Peyer's patch (tissue), 4 donors: ENCODE data around the gene TRIM39. TPM values are rescaled to one million over a fixed set of nuclear protein-coding genes. Genes with fewer than 3 reads are reported as not detected.

Source experiments
- DNase-seq, 3 donors: peaks; one replicate each; pipeline ENCODE4 v3.0.0-alpha.2; 2017 to 2019
- H3K27ac ChIP-seq, 4 donors: fragments of 200-600 bp; sonication (generic); one replicate each; pipeline ENCODE4 v1.5.1; 2016 to 2019
- H3K27me3 ChIP-seq, 2 donors: fragments of 200-600 bp; sonication (generic); one replicate each; pipeline ENCODE4 v1.5.1; 2019
- H3K36me3 ChIP-seq, 3 donors: fragments of 200-600 bp; sonication (generic); one replicate each; pipeline ENCODE4 v1.5.1; 2016 to 2019
- H3K4me1 ChIP-seq, 4 donors: fragments of 200-600 bp; sonication (generic); one replicate each; pipeline ENCODE4 v1.5.1; 2016 to 2019
- H3K4me3 ChIP-seq, 4 donors: fragments of 200-600 bp; sonication (generic); 1 replicate in 3 of 4; 2 replicates in 1 of 4; pipeline ENCODE4 v1.5.1; 2016 to 2019; ENCODE audit warnings: mild to moderate bottlenecking in 1 of 4
- H3K9me3 ChIP-seq, 4 donors: fragments of 200-600 bp; sonication (generic); one replicate each; pipeline ENCODE4 v1.5.1; 2016 to 2019; ENCODE audit warnings: mild to moderate bottlenecking in 1 of 4
- CTCF ChIP-seq, 6 experiments: fragments of 450-650 bp in 4 of 6; fragments of 200-600 bp in 2 of 6; sonication (generic) in 1 of 6; IDR thresholded peaks; one replicate each; pipeline ENCODE4 v1.5.1; 2017 to 2019; ENCODE audit warnings: antibody characterized with exemption in 6 of 6, mild to moderate bottlenecking in 3 of 6, moderate library complexity in 1 of 6
- POLR2A ChIP-seq, 2 donors: fragments of 450-650 bp; IDR thresholded peaks; one replicate each; pipeline ENCODE4 v1.5.1; 2017; ENCODE audit warnings: antibody characterized with exemption in 2 of 2, mild to moderate bottlenecking in 2 of 2, moderate library complexity in 2 of 2
- total RNA-seq, 4 donors: library from RNA; depleted of rRNA; stranded (reverse); fragments of >200 nt; gene quantifications; one replicate each; pipeline ENCODE4 v1.1.0, GENCODE V29; 2016

Gene TRIM39
- total RNA-seq, 4 donors from 2014 or later, result 10.7 to 23.6 (median 16.4) TPM

GRCh38 chr6:30349421-30350177 lies 22.9 kb downstream of the TRIM39 start:
- no peaks in the 10 kb centered on the region for H3K27me3 ChIP-seq
- H3K4me1 ChIP-seq, result peaks cover 0 to 6% (median 0%) of the 10 kb centered on the region in 4 donors
- DNase-seq, result no peak
- TF ChIP-seq CTCF (IDR thresholded peaks at IDR 0.05), result no peak
- no peak for TF ChIP-seq POLR2A (IDR thresholded peaks at IDR 0.05)
- no peak overlapping the region for H3K4me3 ChIP-seq
- peaks cover 0 to 9% (median 0%) of the 10 kb centered on the region in 3 donors for H3K36me3 ChIP-seq
- H3K27ac ChIP-seq, result no peak overlapping the region
- H3K9me3 ChIP-seq, result no peaks in the 10 kb centered on the region

GRCh38 chr6:30350524-30350923 lies 23.8 kb downstream of the TRIM39 start:
- DNase-seq, result no peak
- Histone ChIP-seq H3K4me3 (no peak overlapping the region), H3K9me3 (no peaks in the 10 kb centered on the region), H3K36me3 (peaks cover 0 to 9% (median 0%) of the 10 kb centered on the region in 3 donors), H3K27ac (no peak overlapping the region), H3K27me3 (no peaks in the 10 kb centered on the region), H3K4me1 (peaks cover 0 to 6% (median 0%) of the 10 kb centered on the region in 4 donors)
- TF ChIP-seq CTCF (IDR thresholded peaks at IDR 0.05), result no peak
- TF ChIP-seq POLR2A (IDR thresholded peaks at IDR 0.05), result no peak

GRCh38 chr6:30352550-30352949 lies 25.8 kb downstream of the TRIM39 start:
- peaks cover 0 to 6% of the 10 kb centered on the region in 2 donors for H3K27me3 ChIP-seq
- H3K4me1 ChIP-seq, result no peaks in the 10 kb centered on the region
- no peak for DNase-seq
- no peaks in the 10 kb centered on the region for H3K9me3 ChIP-seq
- TF ChIP-seq CTCF (IDR thresholded peaks at IDR 0.05) (no peak), POLR2A (IDR thresholded peaks at IDR 0.05) (no peak)
- no peak overlapping the region for H3K4me3 ChIP-seq
- no peaks in the 10 kb centered on the region for H3K36me3 ChIP-seq
- H3K27ac ChIP-seq, result no peak overlapping the region

GRCh38 chr6:30355281-30355680 lies 28.6 kb downstream of the TRIM39 start:
- Histone ChIP-seq H3K27me3 (peaks cover 0 to 14% of the 10 kb centered on the region in 2 donors), H3K4me3 (no peak overlapping the region), H3K27ac (no peak overlapping the region), H3K9me3 (no peaks in the 10 kb centered on the region), H3K36me3 (no peaks in the 10 kb centered on the region), H3K4me1 (no peaks in the 10 kb centered on the region)
- no peak for TF ChIP-seq CTCF (IDR thresholded peaks at IDR 0.05)
- TF ChIP-seq POLR2A (IDR thresholded peaks at IDR 0.05), result no peak
- DNase-seq, result no peak

- H3K27me3 ChIP-seq, result peaks cover 0 to 14% of the 10 kb centered on the region in 2 donors
- no peak overlapping the region for H3K4me3 ChIP-seq
These were observed 29.8 kb downstream of the TRIM39 start for GRCh38 chr6:30356536-30356935.

More at GRCh38 chr6:30356536-30356935, 29.8 kb downstream of the TRIM39 start:
- H3K27ac ChIP-seq, result no peak overlapping the region
- no peaks in the 10 kb centered on the region for H3K9me3 ChIP-seq
- DNase-seq, result no peak
- TF ChIP-seq POLR2A (IDR thresholded peaks at IDR 0.05), result no peak
- TF ChIP-seq CTCF (IDR thresholded peaks at IDR 0.05), result no peak
- no peaks in the 10 kb centered on the region for H3K4me1 ChIP-seq
- H3K36me3 ChIP-seq, result no peaks in the 10 kb centered on the region
